Ovary (tissue), 9 donors: Measurements from ENCODE around the gene TESMIN. TPM values are rescaled to one million over a fixed set of nuclear protein-coding genes. Genes with fewer than 3 reads are reported as not detected.

Source experiments
- DNase-seq, 5 donors: peaks; one replicate each; pipeline ENCODE4 v3.0.0-alpha.2; 2019 to 2020
- H3K27ac ChIP-seq, 2 donors: fragments of 200-600 bp; one replicate each; pipeline versions ENCODE4 v1.5.1 to v1.8.0; 2019 to 2022
- H3K27me3 ChIP-seq: fragments of 200-600 bp; one replicate; pipeline ENCODE4 v1.8.0; 2022
- H3K36me3 ChIP-seq: fragments of 200-600 bp; sonication (generic); one replicate; pipeline ENCODE4 v1.5.1; 2019
- H3K4me1 ChIP-seq: one replicate; pipeline ENCODE4 v1.8.1; 2013; ENCODE audit warnings: mild to moderate bottlenecking, moderate library complexity; ENCODE audit not compliant: insufficient read depth
- H3K4me3 ChIP-seq: fragments of 200-600 bp; sonication (generic); one replicate; pipeline ENCODE4 v1.5.1; 2017
- H3K9me3 ChIP-seq, 2 donors: fragments of 200-600 bp in 1 of 2; sonication (generic) in 1 of 2; one replicate each; pipeline versions ENCODE4 v1.5.1 to v1.8.1; 2013 to 2019; ENCODE audit warnings: mild to moderate bottlenecking in 1 of 2, moderate library complexity in 1 of 2
- EP300 ChIP-seq: sonication (generic); formaldehyde crosslinking; IDR thresholded peaks from one replicate; pipeline ENCODE4 v1.6.1; 2017; ENCODE audit warnings: antibody characterized with exemption
- POLR2A ChIP-seq: fragments of 450-650 bp; IDR thresholded peaks from one replicate; pipeline ENCODE4 v1.6.1; 2017; ENCODE audit warnings: antibody characterized with exemption, mild to moderate bottlenecking, moderate library complexity
- WGBS, 3 donors: extraction: QIAGEN DNeasy Blood & Tissue Kit in 1 of 3; methylation state at CpG; one replicate each; pipeline versions ENCODE4 v1.1.5 to v1.1.7; 2013 to 2017; 5-methylcytosine and 5-hydroxymethylcytosine counted together
- intact Hi-C, 4 donors: fragments of 100-400 bp; cut with DNase I; formaldehyde crosslinking; loops; one replicate each; pipeline versions ENCODE4 v1.11.0 to v1.15.1; 2022 to 2023
- polyA plus RNA-seq, 2 donors: library from polyadenylated mRNA; stranded (reverse); fragments of 200-250 nt in 1 of 2; fragments of 350-450 nt in 1 of 2; fragmentation: Illumina TruSeq in 1 of 2; extraction: RNeasy Lipid Tissue Mini Kit (QIAGEN cat#74804) in 1 of 2; gene quantifications; one replicate each; pipeline ENCODE4 v1.2.3, GENCODE V29; 2013 to 2014
- total RNA-seq, 7 donors: library from RNA; depleted of rRNA in 2 of 7; stranded (reverse); fragments of >200 nt in 2 of 7; fragmentation: NEBNext Ultra II Directional in 3 of 7; extraction: Animal tissue kit (Norgen Biotek cat#: 25700) in 3 of 7; gene quantifications; one replicate each; pipeline versions ENCODE4 v1.1.0 to v1.2.4, GENCODE V29; 2016 to 2023
- TF ChIP-seq, protein P1 (sequence below), 3 donors: fragments of 450-650 bp in 2 of 3; fragments of 200-600 bp in 1 of 3; IDR thresholded peaks; one replicate each; pipeline versions ENCODE4 v1.5.1 to v1.8.0; 2016 to 2022; ENCODE audit warnings: antibody characterized with exemption in 3 of 3, mild to moderate bottlenecking in 1 of 3
- donor health status: DM: no; HTN: no; CAD: no; lungs with moderate emphysema.
- donor health status: DM: no; HTN: no; CAD: no.
- donor health status: Bipolar disorder and iron deficiency.
- donor health status: DM: yes; HTN: yes; CAD: no.
- donor health status: DM: no; HTN: no; CAD: no.
- donor health status: DM: yes; HTN: yes; CAD: no.

Gene TESMIN
- total and polyA plus RNA-seq, 9 donors, result 1.1 to 4.1 (median 1.7) TPM

DNA sequence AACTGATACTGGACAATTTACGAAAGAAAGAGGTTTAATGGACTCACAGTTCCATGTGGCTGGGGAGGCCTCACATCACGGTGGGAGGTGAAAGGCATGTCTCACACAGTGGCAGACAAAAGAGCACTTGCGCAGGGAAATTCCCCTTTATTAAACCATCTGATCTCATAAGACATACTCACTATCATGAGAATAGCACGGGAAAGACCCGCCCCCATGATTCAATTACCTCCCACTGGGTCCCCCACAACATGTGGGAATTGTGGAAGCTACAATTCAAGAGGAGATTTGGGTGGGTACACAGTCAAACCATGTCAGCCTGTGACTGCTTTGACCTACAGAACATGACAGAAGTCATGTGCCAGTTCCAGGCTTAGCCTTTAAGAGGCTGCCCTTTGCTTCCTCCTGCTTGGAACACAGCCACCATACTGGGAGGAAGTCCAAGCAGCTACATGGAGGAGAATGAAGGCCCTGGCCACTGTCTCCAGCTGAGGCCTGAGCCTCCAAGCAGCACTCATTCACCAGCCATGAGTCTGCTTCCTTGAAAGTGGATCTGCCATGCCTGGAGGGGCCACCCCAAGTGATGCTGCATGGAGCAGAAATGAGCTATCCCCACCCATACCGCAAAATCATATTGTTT is 77.9 kb downstream of the TESMIN start:
- intact Hi-C loops, result no loop called here
- no peak for DNase-seq
- no peaks in the 10 kb centered on the region for H3K4me1 ChIP-seq
- no peaks in the 10 kb centered on the region for H3K9me3 ChIP-seq
- no peaks in the 10 kb centered on the region for H3K36me3 ChIP-seq
- H3K27ac ChIP-seq, result no peak overlapping the region
- no peak overlapping the region for H3K4me3 ChIP-seq
- TF ChIP-seq EP300, result no peak
- TF ChIP-seq POLR2A, result no peak
- TF ChIP-seq, protein P1, sequence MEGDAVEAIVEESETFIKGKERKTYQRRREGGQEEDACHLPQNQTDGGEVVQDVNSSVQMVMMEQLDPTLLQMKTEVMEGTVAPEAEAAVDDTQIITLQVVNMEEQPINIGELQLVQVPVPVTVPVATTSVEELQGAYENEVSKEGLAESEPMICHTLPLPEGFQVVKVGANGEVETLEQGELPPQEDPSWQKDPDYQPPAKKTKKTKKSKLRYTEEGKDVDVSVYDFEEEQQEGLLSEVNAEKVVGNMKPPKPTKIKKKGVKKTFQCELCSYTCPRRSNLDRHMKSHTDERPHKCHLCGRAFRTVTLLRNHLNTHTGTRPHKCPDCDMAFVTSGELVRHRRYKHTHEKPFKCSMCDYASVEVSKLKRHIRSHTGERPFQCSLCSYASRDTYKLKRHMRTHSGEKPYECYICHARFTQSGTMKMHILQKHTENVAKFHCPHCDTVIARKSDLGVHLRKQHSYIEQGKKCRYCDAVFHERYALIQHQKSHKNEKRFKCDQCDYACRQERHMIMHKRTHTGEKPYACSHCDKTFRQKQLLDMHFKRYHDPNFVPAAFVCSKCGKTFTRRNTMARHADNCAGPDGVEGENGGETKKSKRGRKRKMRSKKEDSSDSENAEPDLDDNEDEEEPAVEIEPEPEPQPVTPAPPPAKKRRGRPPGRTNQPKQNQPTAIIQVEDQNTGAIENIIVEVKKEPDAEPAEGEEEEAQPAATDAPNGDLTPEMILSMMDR (IDR thresholded peaks at IDR 0.05), result no peak
- no peaks in the 10 kb centered on the region for H3K27me3 ChIP-seq
- 85 to 88% (median 86%) methylated on average over 6 of the region's 6 CpGs for WGBS, 3 donors

DNA sequence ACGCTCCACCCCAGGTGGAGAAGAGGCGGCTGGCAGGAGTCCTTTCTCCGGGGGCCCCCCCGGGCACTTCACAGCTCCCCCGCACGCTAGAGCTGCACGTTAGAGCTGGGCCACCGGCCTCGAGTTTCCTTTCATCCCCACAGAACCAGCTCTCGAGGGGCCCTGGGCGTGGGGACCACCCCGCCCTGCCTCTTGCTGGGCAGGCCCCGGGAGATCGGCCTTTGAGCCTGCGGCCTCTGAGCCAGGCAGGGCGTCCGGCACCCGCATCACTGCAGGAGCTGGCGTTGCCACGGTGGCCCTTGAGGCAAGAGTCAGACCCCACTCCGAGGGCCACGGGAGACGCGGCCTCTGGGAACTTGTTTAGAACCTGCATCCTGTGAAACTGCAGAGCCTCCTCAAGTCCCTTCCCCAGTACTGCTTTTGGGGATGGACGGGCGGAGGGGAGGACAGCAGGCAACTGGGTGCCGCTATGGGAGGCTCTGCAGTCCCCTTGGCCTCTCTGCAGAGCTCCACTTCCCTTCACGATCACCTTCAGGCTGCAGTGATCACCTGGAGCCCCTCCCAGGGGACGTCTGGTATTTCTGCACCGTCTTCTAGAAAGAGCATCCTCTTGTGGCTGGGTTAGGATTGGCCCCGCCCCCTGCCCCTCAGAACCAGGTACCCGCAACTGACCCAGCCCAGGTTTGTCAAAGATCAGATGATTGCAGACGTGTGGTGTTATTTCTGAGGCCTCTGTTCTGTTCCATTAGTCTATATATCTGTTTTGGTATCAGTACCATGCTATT is 80.9 kb downstream of the TESMIN start:
- no peak for DNase-seq
- Histone ChIP-seq H3K27me3 (no peaks in the 10 kb centered on the region), H3K4me1 (no peaks in the 10 kb centered on the region), H3K9me3 (no peaks in the 10 kb centered on the region), H3K27ac (no peak overlapping the region), H3K4me3 (no peak overlapping the region), H3K36me3 (no peaks in the 10 kb centered on the region)
- no peak for TF ChIP-seq EP300
- TF ChIP-seq POLR2A, result no peak
- TF ChIP-seq, protein P1 (IDR thresholded peaks at IDR 0.05), result no peak
- intact Hi-C loops, result no loop called here
- 77 to 86% (median 79%) methylated on average over 22 to 33 of the region's 33 CpGs for WGBS, 3 donors

DNA sequence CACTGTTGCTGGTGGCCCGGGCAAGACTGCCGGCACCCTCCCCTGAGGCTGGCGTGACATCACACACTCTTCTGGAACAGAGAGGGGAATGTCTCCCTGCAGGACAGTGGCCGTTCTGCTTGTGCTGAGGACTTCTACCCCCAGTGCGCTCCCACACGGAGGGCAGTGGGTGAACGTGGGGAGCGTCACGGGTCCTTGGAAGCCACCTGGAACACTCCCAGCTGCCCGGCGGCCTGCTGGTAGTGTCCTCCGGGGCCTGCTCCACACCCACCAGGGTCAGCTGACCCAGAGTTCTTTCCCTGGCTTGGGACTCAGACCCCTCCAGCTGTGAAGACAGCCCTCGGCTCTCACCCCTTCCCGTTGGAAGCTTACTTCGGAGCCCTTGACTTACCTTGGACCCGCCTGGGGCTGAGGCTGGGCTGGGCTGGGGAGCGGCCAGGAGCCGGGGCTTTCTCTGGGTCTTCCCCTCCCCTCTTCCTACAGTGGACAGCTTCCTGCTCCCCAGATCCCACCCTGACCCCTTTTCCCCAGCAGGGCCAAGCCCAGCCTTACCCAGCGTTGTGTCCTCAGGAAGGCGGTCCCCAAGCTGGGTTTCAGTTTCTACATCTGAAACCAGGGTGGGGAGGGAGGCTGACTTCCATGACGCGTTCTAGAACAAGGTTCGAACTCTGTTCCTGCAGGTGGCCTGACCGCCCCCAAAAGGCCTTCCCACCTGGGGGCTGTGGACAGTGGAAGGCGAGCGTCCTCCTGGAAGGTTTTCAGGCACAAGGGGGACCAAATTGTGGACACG is 81.8 kb downstream of the TESMIN start:
- intact Hi-C loops, result no loop called here

More for the DNA sequence above, 81.8 kb downstream of the TESMIN start:
- no peaks in the 10 kb centered on the region for H3K9me3 ChIP-seq
- H3K4me1 ChIP-seq, result no peaks in the 10 kb centered on the region
- H3K27ac ChIP-seq, result no peak overlapping the region
- TF ChIP-seq POLR2A, result no peak
- TF ChIP-seq EP300, result no peak
- TF ChIP-seq, protein P1 (IDR thresholded peaks at IDR 0.05), result no peak
- H3K27me3 ChIP-seq, result no peaks in the 10 kb centered on the region
- DNase-seq, result no peak
- H3K36me3 ChIP-seq, result no peaks in the 10 kb centered on the region
- 79 to 82% (median 80%) methylated on average over 27 of the region's 27 CpGs for WGBS, 3 donors
- no peak overlapping the region for H3K4me3 ChIP-seq
